ENCODE measurements around the gene ELMO2. TPM values are rescaled to one million over a fixed set of nuclear protein-coding genes. Genes with fewer than 3 reads are reported as not detected.

The ELMO2 gene
- total RNA-seq, 2 experiments from 2014 or later = 56.4 to 56.5 TPM

- CTCF ChIA-PET = no interaction called here
- POLR2A ChIA-PET = no interaction called here
Measured at GRCh38 chr20:46376196-46376785, 30.1 kb downstream of the ELMO2 start.

- POLR2A ChIA-PET = no interaction called here
- CTCF ChIA-PET = no interaction called here
Measured at GRCh38 chr20:46375771-46376170, 30.6 kb downstream of the ELMO2 start.

GRCh38 chr20:46374383-46374782 lies 32.0 kb downstream of the ELMO2 start:
- CTCF ChIA-PET = interaction anchor here (0.7 kb wide), 1 partner anchor 25 kb away, joined by 3 read pairs; no protein-coding TSS in a partner anchor
- POLR2A ChIA-PET = interaction anchor here (1.0 kb wide), 1 partner anchor 11 kb away, joined by 3 read pairs; no protein-coding TSS in a partner anchor

GRCh38 chr20:46371656-46372055 lies 34.8 kb downstream of the ELMO2 start:
- ChIA-PET CTCF (no interaction called here), POLR2A (no interaction called here)

GRCh38 chr20:46368902-46369268 lies 37.5 kb downstream of the ELMO2 start:
- POLR2A ChIA-PET = no interaction called here
- CTCF ChIA-PET = no interaction called here

GRCh38 chr20:46367967-46368901 lies 38.2 kb downstream of the ELMO2 start:
- POLR2A ChIA-PET = no interaction called here
- CTCF ChIA-PET = no interaction called here

GRCh38 chr20:46367234-46367633 lies 39.2 kb downstream of the ELMO2 start:
- CTCF ChIA-PET = no interaction called here
- POLR2A ChIA-PET = no interaction called here

GRCh38 chr20:46366826-46367225 lies 39.6 kb downstream of the ELMO2 start:
- ChIA-PET POLR2A (no interaction called here), CTCF (no interaction called here)

GRCh38 chr20:46365487-46366220 lies 40.8 kb downstream of the ELMO2 start:
- CTCF ChIA-PET = interaction anchor here (1.0 to 1.4 kb wide), 4 partner anchors 237 to 379 kb away, joined by 3 to 4 read pairs (median 4); no protein-coding TSS in a partner anchor
- POLR2A ChIA-PET = interaction anchor here (2.9 kb wide), 1 partner anchor 36 kb away, joined by 9 read pairs; no protein-coding TSS in a partner anchor

GRCh38 chr20:46364670-46365486 lies 41.5 kb downstream of the ELMO2 start:
- CTCF ChIA-PET = interaction anchor here (0.6 to 1.9 kb wide), 8 partner anchors 17 to 378 kb away, joined by 3 to 6 read pairs (median 3); no protein-coding TSS in a partner anchor
- POLR2A ChIA-PET = interaction anchor here (0.7 to 2.9 kb wide), 4 partner anchors 34 to 43 kb away, joined by 3 to 13 read pairs (median 8); partner anchors contain the start of gene ELMO2

GRCh38 chr20:46363874-46364669 lies 42.3 kb downstream of the ELMO2 start:
- POLR2A ChIA-PET = interaction anchor here (0.6 to 2.9 kb wide), 5 partner anchors 35 to 323 kb away, joined by 3 to 13 read pairs (median 6); partner anchors contain the start of gene ELMO2
- CTCF ChIA-PET = interaction anchor here (0.6 to 1.9 kb wide), 8 partner anchors 18 to 341 kb away, joined by 3 to 6 read pairs (median 3); no protein-coding TSS in a partner anchor

GRCh38 chr20:46362921-46363867 lies 43.2 kb downstream of the ELMO2 start:
- CTCF ChIA-PET = interaction anchor here (1.0 to 1.9 kb wide), 4 partner anchors 36 to 230 kb away, joined by 3 to 6 read pairs (median 4); no protein-coding TSS in a partner anchor

GRCh38 chr20:46361811-46362210 lies 44.6 kb downstream of the ELMO2 start:
- POLR2A ChIA-PET = no interaction called here
- CTCF ChIA-PET = interaction anchor here (0.9 kb wide), 1 partner anchor 13 kb away, joined by 3 read pairs; no protein-coding TSS in a partner anchor

More at GRCh38 chr20:46362921-46363867, 43.2 kb downstream of the ELMO2 start:
- POLR2A ChIA-PET = interaction anchor here (0.6 to 2.9 kb wide), 4 partner anchors 39 to 322 kb away, joined by 3 to 13 read pairs (median 8); partner anchors contain the start of gene ELMO2

GRCh38 chr20:46361381-46361780 lies 45.0 kb downstream of the ELMO2 start:
- POLR2A ChIA-PET = no interaction called here
- CTCF ChIA-PET = interaction anchor here (0.9 kb wide), 1 partner anchor 12 kb away, joined by 3 read pairs; no protein-coding TSS in a partner anchor

- ChIA-PET POLR2A (no interaction called here), CTCF (interaction anchor here (0.6 kb wide), 1 partner anchor 14 kb away, joined by 3 read pairs; no protein-coding TSS in a partner anchor)
Measured at GRCh38 chr20:46359233-46359751, 47.1 kb downstream of the ELMO2 start.

- POLR2A ChIA-PET = no interaction called here
Measured at GRCh38 chr20:46358346-46359058, 47.9 kb downstream of the ELMO2 start.

More at GRCh38 chr20:46358346-46359058, 47.9 kb downstream of the ELMO2 start:
- CTCF ChIA-PET = interaction anchor here (0.6 to 1.0 kb wide), 2 partner anchors 10 to 15 kb away, joined by 3 read pairs; no protein-coding TSS in a partner anchor
